GM18505 (cell line): Measurements from ENCODE around the gene COL1A1.

Source experiments
- ATAC-seq: cut with Tn5 transposase; IDR thresholded peaks from one replicate; pipeline ENCODE4 v1.9.1; 2021; ENCODE audit not compliant: unreplicated experiment
- POLR2A ChIP-seq: IDR thresholded peaks from 4 replicates; pipeline ENCODE4 v1.6.1; 2011; ENCODE audit warnings: borderline replicate concordance; ENCODE audit not compliant: insufficient read depth, insufficient read length; ENCODE audit errors: extremely low read depth

Gene COL1A1

DNA sequence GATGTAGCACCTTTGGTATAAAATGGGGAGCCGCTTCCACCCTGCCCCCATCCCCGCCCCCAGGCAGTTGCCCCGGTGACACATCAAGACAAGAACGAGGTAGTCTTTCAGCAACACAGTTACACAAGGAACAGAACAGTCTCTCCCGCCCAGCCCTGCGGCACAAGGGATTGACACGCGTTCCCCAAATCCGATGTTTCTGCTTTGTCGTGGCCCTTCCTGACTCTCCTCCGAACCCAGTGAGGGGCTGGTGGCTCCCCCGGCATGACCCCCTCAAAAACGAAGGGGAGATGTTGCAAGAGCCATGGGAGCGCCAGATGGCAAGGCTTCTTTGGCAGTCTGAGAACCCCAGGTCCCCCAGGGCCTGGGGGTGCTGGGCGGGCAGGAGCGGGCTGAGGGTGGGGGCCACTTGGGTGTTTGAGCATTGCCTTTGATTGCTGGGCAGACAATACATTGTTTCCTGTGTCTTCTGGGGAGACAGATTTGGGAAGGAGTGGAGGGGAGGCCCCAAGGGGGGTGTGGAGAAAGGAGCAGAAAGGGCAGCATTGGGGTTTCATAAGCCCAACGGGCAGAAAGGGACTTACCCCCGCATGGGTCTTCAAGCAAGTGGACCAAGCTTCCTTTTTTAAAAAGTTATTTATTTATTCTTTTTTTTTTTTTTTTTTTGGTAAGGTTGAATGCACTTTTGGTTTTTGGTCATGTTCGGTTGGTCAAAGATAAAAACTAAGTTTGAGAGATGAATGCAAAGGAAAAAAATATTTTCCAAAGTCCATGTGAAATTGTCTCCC, 16.6 kb downstream of the COL1A1 start:
- ATAC-seq, result no peak
- TF ChIP-seq POLR2A, result no peak

- no peak for TF ChIP-seq POLR2A
- no peak for ATAC-seq
Measured at GRCh38 chr17:50184064-50184463, 17.4 kb downstream of the COL1A1 start.

DNA sequence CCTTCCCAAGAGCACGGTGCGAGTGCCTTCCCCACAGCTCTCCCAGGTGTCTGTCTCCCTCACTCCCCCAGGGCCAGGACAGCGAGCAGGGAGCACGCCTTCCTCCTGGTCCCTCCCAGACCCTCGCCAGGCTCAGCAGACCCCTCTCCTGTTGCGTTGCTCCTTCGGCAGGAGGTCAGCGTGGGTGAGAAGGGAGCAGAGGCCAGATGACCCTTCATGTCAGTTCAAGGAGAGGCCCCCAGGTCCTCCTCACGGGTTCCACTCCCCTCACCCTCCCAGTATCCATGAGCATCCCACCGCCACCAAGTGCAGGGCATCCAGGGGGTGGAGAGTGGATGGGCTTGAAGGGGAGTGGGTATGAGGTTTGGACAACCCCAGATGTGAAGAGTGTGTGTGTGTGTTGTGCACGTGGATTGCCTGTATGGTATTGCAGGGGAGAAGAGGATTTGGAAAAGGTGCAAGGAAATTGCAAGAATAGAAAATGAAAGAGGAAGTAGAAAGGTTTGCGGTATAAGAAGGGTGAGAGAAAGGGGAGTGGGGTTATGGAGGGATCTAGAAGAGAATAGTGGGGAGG, 17.9 kb downstream of the COL1A1 start:
- no peak for ATAC-seq
- TF ChIP-seq POLR2A, result no peak

- TF ChIP-seq POLR2A, result no peak
- ATAC-seq, result no peak
Measured at GRCh38 chr17:50182783-50183420, 18.5 kb downstream of the COL1A1 start.

GRCh38 chr17:50181591-50182560, 19.6 kb downstream of the COL1A1 start:
- TF ChIP-seq POLR2A, result no peak
- no peak for ATAC-seq

- no peak for ATAC-seq
- no peak for TF ChIP-seq POLR2A
Measured at GRCh38 chr17:50181144-50181543, 20.3 kb downstream of the COL1A1 start.

DNA sequence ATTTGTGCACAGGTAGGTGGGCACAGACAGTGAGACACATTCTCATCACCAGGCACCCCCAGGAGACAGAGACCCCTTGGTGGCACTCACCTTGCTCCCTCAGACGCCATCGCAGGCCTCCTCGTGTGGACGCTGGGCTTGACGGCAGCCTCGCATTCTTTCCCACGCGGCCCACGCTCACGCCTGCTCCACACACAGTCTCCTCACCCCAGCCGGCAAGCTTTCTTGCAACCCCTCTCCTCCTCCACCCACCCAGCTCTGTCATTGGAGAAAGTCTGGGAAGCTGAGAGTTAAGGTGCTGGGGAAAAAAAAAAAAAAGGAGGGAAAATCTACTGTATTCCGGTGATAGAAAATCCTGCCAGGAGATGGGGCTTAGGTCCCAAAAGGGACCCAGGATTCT, 20.8 kb downstream of the COL1A1 start:
- TF ChIP-seq POLR2A, result no peak
- ATAC-seq, result no peak

- TF ChIP-seq POLR2A, result no peak
- no peak for ATAC-seq
Measured at GRCh38 chr17:50180111-50180510, 21.3 kb downstream of the COL1A1 start.

- ATAC-seq, result peak; percentile 51
- TF ChIP-seq POLR2A, result no peak
Measured at GRCh38 chr17:50177983-50178834, 23.2 kb downstream of the COL1A1 start.

- no peak for TF ChIP-seq POLR2A
- no peak for ATAC-seq
Measured at GRCh38 chr17:50177476-50177875, 24.0 kb downstream of the COL1A1 start.

DNA sequence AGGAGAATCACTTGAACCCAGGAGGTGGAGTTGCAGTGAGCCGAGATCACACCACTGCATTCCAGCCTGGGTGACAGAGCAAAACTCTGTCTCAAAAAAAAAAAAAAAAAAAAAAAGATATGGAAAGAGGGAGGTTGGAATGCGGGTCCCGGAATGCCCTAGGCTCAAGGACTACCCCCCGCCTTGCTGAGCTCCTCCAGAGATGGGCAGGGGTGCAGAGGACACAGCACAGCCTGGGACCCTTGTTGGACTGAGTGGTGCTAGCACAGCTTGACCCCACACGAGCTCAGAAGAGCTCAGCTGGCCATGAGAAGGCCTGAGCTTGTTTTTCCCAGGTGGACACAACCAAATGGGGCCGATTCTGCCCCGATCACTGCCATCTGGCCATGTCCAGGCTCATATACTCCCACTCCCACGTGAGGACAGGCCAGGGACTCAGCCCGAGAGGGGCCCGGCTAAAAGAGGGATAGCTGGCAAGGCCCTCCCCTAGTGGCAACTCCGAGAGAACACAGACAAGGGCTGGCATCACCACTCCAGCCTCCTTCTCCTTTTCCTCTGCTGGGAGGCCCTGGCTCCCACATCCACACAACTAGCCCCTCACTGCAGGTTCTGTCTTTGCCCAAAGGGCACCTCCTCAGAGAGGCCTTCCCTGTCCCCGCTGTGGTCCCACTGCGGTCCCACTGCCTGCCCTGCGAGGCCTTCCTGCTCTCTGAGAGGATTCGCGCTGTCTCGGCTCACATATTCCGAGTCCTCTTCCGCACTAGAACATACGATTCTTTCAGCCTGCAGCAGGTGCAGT, 24.7 kb downstream of the COL1A1 start:
- TF ChIP-seq POLR2A, result no peak
- ATAC-seq, result no peak

- no peak for TF ChIP-seq POLR2A
- no peak for ATAC-seq
Measured at GRCh38 chr17:50175035-50175807, 26.2 kb downstream of the COL1A1 start.
